HepG2 (cell line): ENCODE results near the gene PCARE. TPM values are rescaled to one million over a fixed set of nuclear protein-coding genes. Genes with fewer than 3 reads are reported as not detected.

Experiments used
- BHLHE40 ChIP-seq: IDR thresholded peaks from 2 replicates; pipeline ENCODE4 v1.6.1; 2011; ENCODE audit warnings: low read length, improper control_type of control experiment
- CCAR2 ChIP-seq: fragments of 200-400 bp; formaldehyde crosslinking; optimal IDR thresholded peaks from 2 replicates; pipeline ENCODE3; 2018; ENCODE audit warnings: low read depth, mild to moderate bottlenecking, low read length, moderate library complexity
- CEBPB ChIP-seq: IDR thresholded peaks from 2 replicates; pipeline ENCODE4 v1.6.1; 2011; ENCODE audit warnings: low read depth, low read length, improper control_type of control experiment, borderline replicate concordance
- CEBPG ChIP-seq: IDR thresholded peaks from 2 replicates; pipeline ENCODE4 v1.6.1; 2016
- ELF3 ChIP-seq: IDR thresholded peaks from 2 replicates; pipeline ENCODE4 v1.6.1; 2016; ENCODE audit warnings: missing genetic modification reagents, missing compliant biosample characterization
- FOSL1 ChIP-seq: sonication (generic); formaldehyde crosslinking; IDR thresholded peaks from 2 replicates; pipeline ENCODE4 v1.9.0; 2021; ENCODE audit warnings: missing genetic modification reagents, borderline replicate concordance
- IRF1 ChIP-seq: sonication (generic); formaldehyde crosslinking; IDR thresholded peaks from 2 replicates; pipeline ENCODE4 v1.4.0; 2020; ENCODE audit warnings: low read depth, mild to moderate bottlenecking, missing genetic modification reagents
- IRF2 ChIP-seq: IDR thresholded peaks from 2 replicates; pipeline ENCODE4 v1.6.1; 2018; ENCODE audit warnings: missing genetic modification reagents, missing compliant biosample characterization
- JUNB ChIP-seq: sonication (generic); formaldehyde crosslinking; IDR thresholded peaks from 2 replicates; pipeline ENCODE4 v1.8.0; 2022; ENCODE audit warnings: missing genetic modification reagents, mild to moderate bottlenecking, borderline replicate concordance
- KLF16 ChIP-seq, 2 experiments: sonication (generic) in 1 of 2; formaldehyde crosslinking in 1 of 2; IDR thresholded peaks; 2 replicates each; pipeline versions ENCODE4 v1.6.1 to v1.8.0; 2016 to 2023; ENCODE audit warnings: missing genetic modification reagents in 2 of 2, missing compliant biosample characterization in 1 of 2
- MIER3 ChIP-seq: IDR thresholded peaks from 2 replicates; pipeline ENCODE4 v1.6.1; 2016; ENCODE audit warnings: missing compliant biosample characterization, borderline replicate concordance
- NR2F6 ChIP-seq, 2 experiments: IDR thresholded peaks; 2 replicates each; pipeline ENCODE4 v1.6.1; 2016; ENCODE audit warnings: antibody characterized with exemption in 1 of 2, mild to moderate bottlenecking in 1 of 2
- PAX8 ChIP-seq: sonication (generic); formaldehyde crosslinking; IDR thresholded peaks from 2 replicates; pipeline ENCODE4 v1.8.0; 2022; ENCODE audit warnings: mild to moderate bottlenecking, missing genetic modification reagents, borderline replicate concordance
- PBX2 ChIP-seq: IDR thresholded peaks from 2 replicates; pipeline ENCODE4 v1.6.1; 2016; ENCODE audit warnings: control low read depth
- RXRB ChIP-seq: IDR thresholded peaks from 2 replicates; pipeline ENCODE4 v1.6.1; 2016; ENCODE audit warnings: borderline replicate concordance, missing genetic modification reagents, missing compliant biosample characterization
- SOX5 ChIP-seq: IDR thresholded peaks from 2 replicates; pipeline ENCODE4 v1.6.1; 2016; ENCODE audit warnings: borderline replicate concordance
- SP4 ChIP-seq: sonication (generic); formaldehyde crosslinking; IDR thresholded peaks from 2 replicates; pipeline ENCODE4 v1.8.1; 2023; ENCODE audit warnings: mild to moderate bottlenecking, missing genetic modification reagents
- THAP11 ChIP-seq: IDR thresholded peaks from 2 replicates; pipeline ENCODE4 v1.6.1; 2016; ENCODE audit warnings: missing biosample characterization, missing genetic modification reagents
- THRA ChIP-seq: sonication (generic); formaldehyde crosslinking; IDR thresholded peaks from 2 replicates; pipeline ENCODE4 v1.4.0; 2020; ENCODE audit warnings: missing genetic modification reagents, borderline replicate concordance
- ZFP90 ChIP-seq: sonication (generic); formaldehyde crosslinking; IDR thresholded peaks from 2 replicates; pipeline ENCODE4 v1.8.0; 2022; ENCODE audit warnings: missing genetic modification reagents, mild to moderate bottlenecking, inconsistent platforms, borderline replicate concordance
- ZGPAT ChIP-seq: IDR thresholded peaks from 2 replicates; pipeline ENCODE4 v1.6.1; 2016; ENCODE audit warnings: mild to moderate bottlenecking
- ZNF329 ChIP-seq: sonication (generic); formaldehyde crosslinking; IDR thresholded peaks from 2 replicates; pipeline ENCODE4 v1.9.0; 2021; ENCODE audit warnings: low read depth, mild to moderate bottlenecking, missing genetic modification reagents
- ZNF501 ChIP-seq: sonication (generic); formaldehyde crosslinking; IDR thresholded peaks from 2 replicates; pipeline ENCODE4 v1.5.1; 2020; ENCODE audit warnings: mild to moderate bottlenecking, moderate library complexity, missing genetic modification reagents
- ZNF546 ChIP-seq: sonication (generic); formaldehyde crosslinking; conservative IDR thresholded peaks from 2 replicates; pipeline ENCODE4 v1.8.1; 2023; ENCODE audit warnings: mild to moderate bottlenecking, missing genetic modification reagents
- ZNF569 ChIP-seq: sonication (generic); formaldehyde crosslinking; IDR thresholded peaks from 2 replicates; pipeline ENCODE4 v1.5.0; 2020; ENCODE audit warnings: mild to moderate bottlenecking, missing genetic modification reagents, moderate library complexity, borderline replicate concordance
- ZNF614 ChIP-seq: IDR thresholded peaks from 2 replicates; pipeline ENCODE4 v1.6.1; 2018; ENCODE audit warnings: missing biosample characterization, missing genetic modification reagents, inconsistent platforms, borderline replicate concordance
- polyA plus RNA-seq, 8 experiments: library from polyadenylated mRNA; depleted of rRNA in 3 of 8; stranded (reverse) in 7 of 8; unstranded in 1 of 8; fragments of >200 nt; fragmentation: Illumina TruSeq in 4 of 8; extraction: Trizol in 4 of 8; gene quantifications; 2 replicates each; pipeline versions ENCODE4 v1.2.1 to v1.2.3, GENCODE V29; 2011 to 2016; ENCODE audit warnings: low read depth in 4 of 8, missing spikeins in 1 of 8, mixed read lengths in 1 of 8; ENCODE audit not compliant: insufficient read depth in 1 of 8
- total RNA-seq, 5 experiments: library from RNA; depleted of rRNA; stranded (reverse); fragments of >200 nt; fragmentation: Illumina TruSeq; extraction: Trizol; gene quantifications; 2 replicates each; pipeline ENCODE4 v1.2.3, GENCODE V29; 2016; ENCODE audit warnings: low read depth in 1 of 5

The PCARE gene
- total and polyA plus RNA-seq, 2 of the 13 experiments (the other 11 are each of a cell fraction or from before 2014, with no cell fraction given) = not detected

- no peak for TF ChIP-seq IRF1
- no peak for TF ChIP-seq SP4 (CRISPR knock-in tag)
- TF ChIP-seq ZFP90 (CRISPR knock-in tag) = no peak
- peak; percentile 78; the same call in 1 of the 2 replicates for TF ChIP-seq THRA (CRISPR knock-in tag)
- TF ChIP-seq CEBPG (CRISPR knock-in tag) = peak; percentile 78
- no peak for TF ChIP-seq PBX2 (CRISPR knock-in tag)
- 0 out of 2 replicates have a peak, but pooled peaks have one; percentile 50 for TF ChIP-seq ZGPAT (CRISPR knock-in tag)
- peak; percentile 78; the same call in 1 of the 2 replicates for TF ChIP-seq RXRB (CRISPR knock-in tag)
- TF ChIP-seq SOX5 (CRISPR knock-in tag) = peak; percentile 74; the same call in 1 of the 2 replicates
- 0 out of 2 replicates have a peak, but pooled peaks have one; percentile 27 for TF ChIP-seq ZNF614 (CRISPR knock-in tag)
- no peak for TF ChIP-seq ZNF569 (CRISPR knock-in tag)
- TF ChIP-seq IRF2 (CRISPR knock-in tag) = no peak
- no peak for TF ChIP-seq CCAR2
- peak; percentile 49; the same call in 1 of the 2 replicates for TF ChIP-seq BHLHE40
- TF ChIP-seq ZNF329 (CRISPR knock-in tag) = no peak
- no peak for TF ChIP-seq ZNF501 (CRISPR knock-in tag)
- TF ChIP-seq FOSL1 = peak; percentile 68; the same call in 1 of the 2 replicates
- peak; percentile 51; the same call in 1 of the 2 replicates for TF ChIP-seq MIER3 (CRISPR knock-in tag)
- 0 out of 4 replicates have a peak, but pooled peaks of 1 of the 2 experiments have one; percentile 23 for TF ChIP-seq KLF16 (CRISPR knock-in tag; IDR thresholded peaks at IDR 0.05)
- TF ChIP-seq CEBPB = peak; percentile 82
- TF ChIP-seq NR2F6 (IDR thresholded peaks at IDR 0.05) = peak; percentile 30; the same call in 1 of the 2 replicates
- TF ChIP-seq NR2F6 (CRISPR knock-in tag; IDR thresholded peaks at IDR 0.05) = no peak
- 0 out of 2 replicates have a peak, but pooled peaks have one; percentile 27 for TF ChIP-seq THAP11 (CRISPR knock-in tag)
- no peak for TF ChIP-seq PAX8 (CRISPR knock-in tag)
- no peak for TF ChIP-seq ZNF546
- peak; percentile 46; the same call in 1 of the 2 replicates for TF ChIP-seq ELF3
- TF ChIP-seq JUNB (CRISPR knock-in tag) = peak; percentile 21; the same call in 1 of the 2 replicates
Measured at GRCh38 chr2:29123617-29124349, 49.5 kb upstream of the PCARE start (continued).
